ENCODE results near the gene NCF4.

NCF4 gene

DNA sequence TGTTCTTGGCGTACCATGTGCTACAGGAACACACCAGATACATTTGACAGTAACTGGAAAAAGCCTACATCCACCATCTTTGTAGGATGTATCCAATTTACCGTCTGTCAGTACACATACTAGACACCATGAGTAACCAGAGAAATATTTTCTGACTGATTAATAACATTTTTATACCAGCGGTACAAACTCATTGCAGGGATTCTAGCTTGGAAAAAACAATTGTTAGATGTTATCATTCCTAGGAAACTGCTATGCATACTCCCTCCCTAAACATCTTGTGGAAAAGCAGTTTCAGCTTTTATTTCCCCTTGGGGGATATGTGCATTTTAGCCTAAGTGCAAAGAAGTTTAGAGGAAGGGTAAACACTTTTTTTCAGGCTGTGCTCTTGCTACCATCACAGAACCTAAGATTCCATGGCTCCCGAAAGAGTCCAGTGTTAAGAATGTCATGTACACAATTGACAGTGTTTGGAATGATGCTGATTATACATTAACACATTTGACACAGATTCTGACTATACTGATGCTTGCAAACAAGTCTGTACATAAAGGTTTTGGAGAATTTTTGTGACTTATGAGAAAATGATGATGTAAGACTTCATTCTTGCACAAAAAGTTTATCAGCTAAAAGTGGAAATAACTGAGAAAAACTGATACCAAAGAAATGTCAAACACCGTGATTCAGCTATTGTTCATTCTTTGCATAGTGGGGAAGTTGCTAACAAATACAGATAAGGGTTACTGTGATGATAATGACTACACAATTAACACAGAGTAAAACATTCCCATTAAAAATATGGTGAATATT is 23.7 kb downstream of the NCF4 start:
- TF ChIP-seq, protein P1, sequence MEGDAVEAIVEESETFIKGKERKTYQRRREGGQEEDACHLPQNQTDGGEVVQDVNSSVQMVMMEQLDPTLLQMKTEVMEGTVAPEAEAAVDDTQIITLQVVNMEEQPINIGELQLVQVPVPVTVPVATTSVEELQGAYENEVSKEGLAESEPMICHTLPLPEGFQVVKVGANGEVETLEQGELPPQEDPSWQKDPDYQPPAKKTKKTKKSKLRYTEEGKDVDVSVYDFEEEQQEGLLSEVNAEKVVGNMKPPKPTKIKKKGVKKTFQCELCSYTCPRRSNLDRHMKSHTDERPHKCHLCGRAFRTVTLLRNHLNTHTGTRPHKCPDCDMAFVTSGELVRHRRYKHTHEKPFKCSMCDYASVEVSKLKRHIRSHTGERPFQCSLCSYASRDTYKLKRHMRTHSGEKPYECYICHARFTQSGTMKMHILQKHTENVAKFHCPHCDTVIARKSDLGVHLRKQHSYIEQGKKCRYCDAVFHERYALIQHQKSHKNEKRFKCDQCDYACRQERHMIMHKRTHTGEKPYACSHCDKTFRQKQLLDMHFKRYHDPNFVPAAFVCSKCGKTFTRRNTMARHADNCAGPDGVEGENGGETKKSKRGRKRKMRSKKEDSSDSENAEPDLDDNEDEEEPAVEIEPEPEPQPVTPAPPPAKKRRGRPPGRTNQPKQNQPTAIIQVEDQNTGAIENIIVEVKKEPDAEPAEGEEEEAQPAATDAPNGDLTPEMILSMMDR (IDR thresholded peaks at IDR 0.05; ENCODE audit: borderline replicate concordance, control extremely low read depth, extremely low read depth, insufficient read depth, missing control alignments): no peak
- in situ Hi-C loops (cut with MboI; ENCODE audit: low sequenced_read_pairs, unreplicated experiment): no loop called here
- no peak for DNase-seq (ENCODE audit: low spot score)

DNA sequence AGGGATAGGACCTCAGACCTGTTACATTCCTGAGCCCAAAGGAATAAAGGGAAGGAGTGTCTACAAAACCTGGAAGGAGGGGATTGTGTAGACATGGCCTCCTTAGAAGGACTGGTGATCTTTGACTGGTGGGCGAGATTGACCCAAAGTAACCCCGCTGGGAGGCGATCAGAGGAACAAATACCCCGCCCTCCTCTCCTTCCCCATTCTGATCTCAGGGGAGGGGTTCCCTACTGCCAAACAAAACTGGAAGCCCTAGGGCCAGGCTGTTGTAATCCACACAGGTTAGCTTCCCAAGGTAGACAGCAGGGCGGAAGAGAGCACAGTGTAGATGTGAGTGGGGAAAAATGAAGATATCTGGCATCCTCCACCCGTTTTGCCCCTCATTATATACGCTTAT is 24.7 kb downstream of the NCF4 start:
- no peak for DNase-seq (ENCODE audit: low spot score)
- in situ Hi-C loops (cut with MboI; ENCODE audit: low sequenced_read_pairs, unreplicated experiment): no loop called here
- TF ChIP-seq, protein P1 (IDR thresholded peaks at IDR 0.05; ENCODE audit: borderline replicate concordance, control extremely low read depth, extremely low read depth, insufficient read depth, missing control alignments): no peak

- in situ Hi-C loops (cut with MboI; ENCODE audit: low sequenced_read_pairs, unreplicated experiment): no loop called here
- no peak for DNase-seq (ENCODE audit: low spot score)
- TF ChIP-seq, protein P1 (IDR thresholded peaks at IDR 0.05; ENCODE audit: borderline replicate concordance, control extremely low read depth, extremely low read depth, insufficient read depth, missing control alignments): no peak
Observed at GRCh38 chr22:36886016-36886415, 25.2 kb downstream of the NCF4 start.

GRCh38 chr22:36887162-36887561 is 26.4 kb downstream of the NCF4 start:
- in situ Hi-C loops (cut with MboI; ENCODE audit: low sequenced_read_pairs, unreplicated experiment): no loop called here
- DNase-seq (ENCODE audit: low spot score): no peak
- TF ChIP-seq, protein P1 (IDR thresholded peaks at IDR 0.05; ENCODE audit: borderline replicate concordance, control extremely low read depth, extremely low read depth, insufficient read depth, missing control alignments): no peak

GRCh38 chr22:36891646-36892045 is 30.8 kb downstream of the NCF4 start:
- in situ Hi-C loops (cut with MboI; ENCODE audit: low sequenced_read_pairs, unreplicated experiment): no loop called here
- no peak for DNase-seq (ENCODE audit: low spot score)
- TF ChIP-seq, protein P1 (IDR thresholded peaks at IDR 0.05; ENCODE audit: borderline replicate concordance, control extremely low read depth, extremely low read depth, insufficient read depth, missing control alignments): no peak

DNA sequence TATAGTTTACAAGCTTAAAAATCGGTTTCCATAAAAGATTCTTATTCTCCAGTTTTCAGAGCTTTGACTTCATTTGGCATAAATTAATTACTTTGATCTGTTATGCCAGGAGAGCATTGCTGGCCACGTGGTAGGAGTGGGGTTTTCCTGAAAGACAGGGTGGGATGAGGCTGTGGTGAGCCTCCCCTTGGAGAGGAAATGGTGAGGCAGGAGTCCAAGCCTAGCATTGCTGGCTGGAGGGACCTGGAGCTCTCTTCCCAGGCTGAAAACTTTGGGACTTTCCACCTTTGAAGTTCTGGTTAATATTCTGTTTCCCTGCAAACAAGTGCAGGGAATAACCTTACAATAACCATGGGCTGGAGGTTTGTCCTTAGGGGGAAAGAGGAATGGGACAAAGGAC is 31.5 kb downstream of the NCF4 start:
- TF ChIP-seq, protein P1 (IDR thresholded peaks at IDR 0.05; ENCODE audit: borderline replicate concordance, control extremely low read depth, extremely low read depth, insufficient read depth, missing control alignments): no peak
- in situ Hi-C loops (cut with MboI; ENCODE audit: low sequenced_read_pairs, unreplicated experiment): no loop called here
- DNase-seq (ENCODE audit: low spot score): no peak

Data from GM13976 (cell line).